Testis (tissue), 3 donors: ENCODE data around the gene GSTM4. TPM values are rescaled to one million over a fixed set of nuclear protein-coding genes. Genes with fewer than 3 reads are reported as not detected.

ENCODE experiments used
- DNase-seq: peaks from one replicate; pipeline ENCODE4 v3.0.0-alpha.2; 2019
- H3K27ac ChIP-seq, 2 donors: fragments of 200-600 bp; sonication (generic); one replicate each; pipeline ENCODE4 v1.5.1; 2019
- H3K27me3 ChIP-seq: fragments of 200-600 bp; sonication (generic); one replicate; pipeline ENCODE4 v1.5.1; 2019
- H3K36me3 ChIP-seq: fragments of 200-600 bp; sonication (generic); one replicate; pipeline ENCODE4 v1.5.1; 2017; ENCODE audit warnings: low read depth; ENCODE audit errors: missing control alignments
- H3K4me1 ChIP-seq: fragments of 200-600 bp; sonication (generic); one replicate; pipeline ENCODE4 v1.5.1; 2019
- H3K4me3 ChIP-seq, 2 donors: fragments of 200-600 bp; sonication (generic); one replicate each; pipeline ENCODE4 v1.5.1; 2017 to 2019
- H3K9me3 ChIP-seq: fragments of 200-600 bp; sonication (generic); one replicate; pipeline ENCODE4 v1.5.1; 2017
- CTCF ChIP-seq, 3 experiments: fragments of 450-650 bp in 2 of 3; fragments of 200-600 bp in 1 of 3; sonication (generic) in 1 of 3; IDR thresholded peaks; one replicate each; pipeline ENCODE4 v1.5.1; 2016 to 2019; ENCODE audit warnings: antibody characterized with exemption in 3 of 3, mild to moderate bottlenecking in 2 of 3, moderate library complexity in 1 of 3
- POLR2A ChIP-seq: fragments of 450-650 bp; IDR thresholded peaks from one replicate; pipeline ENCODE4 v1.6.1; 2017; ENCODE audit warnings: antibody characterized with exemption, mild to moderate bottlenecking, moderate library complexity
- WGBS, 2 donors: methylation state at CpG; one replicate each; pipeline ENCODE4 v1.1.5; 2018; 5-methylcytosine and 5-hydroxymethylcytosine counted together
- intact Hi-C: fragments of 100-400 bp; cut with DNase I; formaldehyde crosslinking; loops from one replicate; pipeline ENCODE4 v1.15.1; 2023; ENCODE audit warnings: low total_unique reads
- polyA plus RNA-seq: library from polyadenylated mRNA; stranded (reverse); fragments of 350-450 nt; fragmentation: Illumina TruSeq; extraction: RNeasy Lipid Tissue Mini Kit (QIAGEN cat#74804); gene quantifications from one replicate; pipeline ENCODE4 v1.2.3, GENCODE V29; 2014; ENCODE audit warnings: low read depth, low replicate concordance; ENCODE audit not compliant: insufficient read depth
- total RNA-seq, 2 donors: library from RNA; depleted of rRNA; stranded (reverse); fragments of >200 nt; gene quantifications; one replicate each; pipeline ENCODE4 v1.2.3, GENCODE V29; 2016

GSTM4 gene
- total and polyA plus RNA-seq, 3 donors from 2014 or later = 42.0 to 61.8 (median 58.6) TPM

- Histone ChIP-seq H3K36me3 (no peaks in the 10 kb centered on the region), H3K27ac (no peak overlapping the region), H3K27me3 (no peaks in the 10 kb centered on the region), H3K4me1 (peaks cover 18% of the 10 kb centered on the region), H3K4me3 (no peak overlapping the region), H3K9me3 (no peaks in the 10 kb centered on the region)
- TF ChIP-seq CTCF (IDR thresholded peaks at IDR 0.05) (no peak), POLR2A (no peak)
- intact Hi-C loops = no loop called here
- DNase-seq = no peak
- 87 to 92% methylated on average over 3 of the region's 3 CpGs for WGBS, 2 donors
These were observed 5.3 kb upstream of the GSTM4 start for GRCh38 chr1:109650609-109651008.

- TF ChIP-seq CTCF (IDR thresholded peaks at IDR 0.05) = no peak
- no peak for TF ChIP-seq POLR2A
- Histone ChIP-seq H3K4me1 (peaks cover 22% of the 10 kb centered on the region), H3K27me3 (no peaks in the 10 kb centered on the region), H3K27ac (no peak overlapping the region), H3K36me3 (no peaks in the 10 kb centered on the region), H3K4me3 (no peak overlapping the region), H3K9me3 (no peaks in the 10 kb centered on the region)
- no peak for DNase-seq
- WGBS, 2 donors = 74 to 82% methylated on average over 2 of the region's 2 CpGs
- intact Hi-C loops = no loop called here
These were observed 3.5 kb upstream of the GSTM4 start for GRCh38 chr1:109652402-109652801.

- Histone ChIP-seq H3K27ac (peak overlapping the region in 1 of 2 donors; percentile 44), H3K9me3 (no peaks in the 10 kb centered on the region), H3K36me3 (no peaks in the 10 kb centered on the region), H3K27me3 (no peaks in the 10 kb centered on the region), H3K4me1 (peaks cover 28% of the 10 kb centered on the region), H3K4me3 (no peak overlapping the region)
- intact Hi-C loops = no loop called here
- TF ChIP-seq CTCF (IDR thresholded peaks at IDR 0.05) (no peak), POLR2A (no peak)
- 42 to 46% methylated on average over 2 of the region's 2 CpGs for WGBS, 2 donors
- no peak for DNase-seq
These were observed 2.6 kb upstream of the GSTM4 start for GRCh38 chr1:109653306-109653705.

GRCh38 chr1:109654519-109654918, 1.4 kb upstream of the GSTM4 start:
- TF ChIP-seq POLR2A = no peak
- TF ChIP-seq CTCF (IDR thresholded peaks at IDR 0.05) = no peak
- no peak for DNase-seq
- Histone ChIP-seq H3K4me1 (peaks cover 28% of the 10 kb centered on the region), H3K27me3 (no peaks in the 10 kb centered on the region), H3K9me3 (no peaks in the 10 kb centered on the region), H3K4me3 (no peak overlapping the region), H3K36me3 (no peaks in the 10 kb centered on the region), H3K27ac (peak overlapping the region in 1 of 2 donors; percentile 93)
- intact Hi-C loops = no loop called here
- 61 to 79% methylated on average over 12 of the region's 12 CpGs for WGBS, 2 donors

GRCh38 chr1:109657395-109657794, 1.5 kb downstream of the GSTM4 start:
- DNase-seq = no peak
- peaks cover 29% of the 10 kb centered on the region for H3K4me1 ChIP-seq
- no peak for TF ChIP-seq POLR2A
- TF ChIP-seq CTCF (IDR thresholded peaks at IDR 0.05) = no peak
- no peaks in the 10 kb centered on the region for H3K9me3 ChIP-seq
- intact Hi-C loops = no loop called here
- WGBS, 2 donors = 93 to 100% methylated on average over 1 to 4 of the region's 4 CpGs
- H3K36me3 ChIP-seq = no peaks in the 10 kb centered on the region
- H3K4me3 ChIP-seq = no peak overlapping the region
- H3K27me3 ChIP-seq = no peaks in the 10 kb centered on the region
- peak overlapping the region in 1 of 2 donors; percentile 81 for H3K27ac ChIP-seq
